Daoy (cell line): Measurements from ENCODE around the gene MOV10L1. TPM values are rescaled to one million over a fixed set of nuclear protein-coding genes. Genes with fewer than 3 reads are reported as not detected.
"Not testable (repeated sequence)": the region's sequence is repeated elsewhere in the genome, so short reads cannot be mapped to it uniquely, and the experiment has no call there.

Experiments
- DNase-seq: peaks from one replicate; pipeline ENCODE4 v3.0.0-alpha.2; 2015; ENCODE audit warnings: low read depth
- total RNA-seq: library from RNA; depleted of rRNA; stranded (reverse); fragments of >200 nt; shearing (Covaris generic); gene quantifications from 2 replicates; pipeline ENCODE4 v1.2.3, GENCODE V29; 2014

The MOV10L1 gene
- total RNA-seq, 1 experiment from 2014 or later: 0.11 TPM

- no peak for DNase-seq
Measured at GRCh38 chr22:50157709-50158375, 68.0 kb downstream of the MOV10L1 start.

- DNase-seq: no peak
Measured at GRCh38 chr22:50160947-50161346, 71.1 kb downstream of the MOV10L1 start.

GRCh38 chr22:50161508-50162390 lies 71.9 kb downstream of the MOV10L1 start:
- no peak for DNase-seq

GRCh38 chr22:50162391-50162956 lies 72.7 kb downstream of the MOV10L1 start:
- DNase-seq: no peak

- DNase-seq: no peak
Measured at GRCh38 chr22:50165436-50166123, 75.8 kb downstream of the MOV10L1 start.

GRCh38 chr22:50167689-50168489 lies 78.1 kb downstream of the MOV10L1 start:
- no peak for DNase-seq

- not testable (repeated sequence) for DNase-seq
Measured at GRCh38 chr22:50168490-50169180, 78.8 kb downstream of the MOV10L1 start.

- DNase-seq: no peak
Measured at GRCh38 chr22:50169181-50169759, 79.5 kb downstream of the MOV10L1 start.

- DNase-seq: peak; percentile 51
Measured at GRCh38 chr22:50169774-50170341, 80.1 kb downstream of the MOV10L1 start.

- peak; percentile 46 for DNase-seq
Measured at GRCh38 chr22:50170453-50171318, 80.9 kb downstream of the MOV10L1 start, which contains the start of gene PANX2. Gene PANX2, plus strand, starts transcription at chr22:50170731. Its CDS starts 0 bp downstream, at chr22:50170731.

- no peak for DNase-seq
Measured at GRCh38 chr22:50171319-50171964, 81.6 kb downstream of the MOV10L1 start.

- no peak for DNase-seq
Measured at GRCh38 chr22:50171965-50172421, 82.2 kb downstream of the MOV10L1 start.

GRCh38 chr22:50173311-50173982 lies 83.6 kb downstream of the MOV10L1 start:
- DNase-seq: no peak

- no peak for DNase-seq
Measured at GRCh38 chr22:50173983-50174355, 84.2 kb downstream of the MOV10L1 start.

- no peak for DNase-seq
Measured at GRCh38 chr22:50174382-50175190, 84.8 kb downstream of the MOV10L1 start.

- DNase-seq: no peak
Measured at GRCh38 chr22:50175191-50175461, 85.3 kb downstream of the MOV10L1 start.
